HG03039 (cell line): ENCODE measurements around the gene LRRC15.

Experiments
- ATAC-seq: cut with Tn5 transposase; IDR thresholded peaks from one replicate; pipeline ENCODE4 v1.9.1; 2021; ENCODE audit warnings: mild to moderate bottlenecking, moderate library complexity; ENCODE audit not compliant: unreplicated experiment

LRRC15 gene

DNA sequence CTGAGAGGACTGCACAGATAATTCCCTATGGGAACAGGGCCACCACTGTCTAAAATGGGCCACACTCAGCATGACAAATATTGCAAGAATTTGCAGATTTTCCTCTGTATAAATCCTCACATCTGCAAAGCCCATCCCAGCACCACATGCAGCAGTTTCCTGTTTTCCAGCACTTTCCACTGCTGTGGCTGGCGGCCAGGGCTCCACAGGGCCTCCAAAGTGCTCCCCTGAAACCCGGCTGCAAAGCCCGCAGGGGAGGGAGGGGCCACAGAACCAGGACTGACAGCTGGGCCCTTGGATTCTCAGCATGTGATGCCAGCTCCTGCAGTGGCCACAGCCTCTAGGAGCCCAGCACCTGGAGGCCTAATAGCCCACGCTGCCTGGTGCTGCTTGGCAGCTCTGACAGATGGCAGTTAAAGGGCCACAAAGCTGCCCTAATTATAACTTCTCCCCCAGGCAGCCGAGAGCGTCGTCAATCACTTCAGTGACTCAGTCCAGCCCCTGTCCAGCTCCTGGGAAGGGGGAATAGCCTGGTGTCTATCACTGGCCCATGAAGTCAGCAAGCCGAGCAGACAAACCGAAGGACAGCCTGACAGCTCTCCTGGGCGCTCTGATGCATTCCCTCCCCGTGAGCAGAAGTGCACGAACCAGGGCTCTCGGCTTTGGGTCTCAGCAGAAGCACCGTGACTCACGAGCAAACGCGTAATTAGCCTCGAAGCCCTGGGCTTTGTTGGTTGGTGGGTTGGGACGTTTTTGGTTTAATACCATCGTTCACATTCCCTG, 4.7 kb downstream of the LRRC15 start:
- ATAC-seq: no peak

DNA sequence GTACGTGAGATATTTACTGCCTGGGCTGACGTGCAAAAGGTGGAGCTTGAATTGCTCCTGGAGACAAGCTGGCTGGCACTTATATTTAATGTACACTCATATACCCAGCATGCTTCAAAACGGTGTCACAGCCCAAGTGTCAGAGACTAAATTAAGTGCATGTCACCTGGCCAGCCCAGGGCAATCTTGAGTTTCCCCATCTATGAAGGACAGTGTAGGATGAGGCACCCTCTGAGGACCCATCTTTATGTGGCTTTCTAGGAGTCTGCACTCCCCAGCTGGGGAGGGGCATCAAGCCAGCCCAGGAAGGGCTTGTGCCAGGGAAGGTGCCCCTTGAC, 5.3 kb downstream of the LRRC15 start:
- ATAC-seq: no peak

- no peak for ATAC-seq
Observed at GRCh38 chr3:194360568-194360967, 9.0 kb downstream of the LRRC15 start.

- no peak for ATAC-seq
Observed at GRCh38 chr3:194357681-194358080, 11.9 kb downstream of the LRRC15 start.

- ATAC-seq: no peak
Observed at GRCh38 chr3:194355379-194355778, 14.2 kb downstream of the LRRC15 start.

GRCh38 chr3:194354315-194354714, 15.2 kb downstream of the LRRC15 start:
- no peak for ATAC-seq

DNA sequence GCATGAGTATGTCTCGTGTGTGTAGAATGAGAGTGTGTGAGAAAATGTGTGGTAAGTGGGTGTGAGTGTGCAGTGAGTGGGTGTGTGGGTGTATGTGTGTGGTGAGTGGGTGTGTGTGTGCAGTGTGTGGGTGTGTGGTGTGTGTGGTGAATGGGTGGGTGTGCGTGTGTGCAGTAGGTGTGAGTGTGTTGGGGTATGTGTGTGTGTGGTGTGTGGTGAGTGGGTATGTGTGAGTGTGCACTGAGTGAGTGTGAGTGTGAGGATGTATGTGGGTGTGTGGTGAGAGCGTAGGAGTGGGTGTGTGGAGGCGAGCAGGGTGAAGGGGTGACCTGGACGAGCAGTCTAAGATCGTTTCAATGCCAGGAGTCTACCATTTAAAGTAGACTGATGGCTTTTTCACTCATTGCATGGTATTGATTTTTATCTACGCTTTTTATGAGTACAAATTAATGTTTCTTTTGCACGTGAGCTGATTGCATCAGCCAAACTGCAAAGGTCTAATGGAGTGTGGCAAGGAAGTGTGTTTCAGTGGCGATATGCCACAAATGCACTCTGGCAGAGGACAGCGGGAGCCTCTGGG, 16.8 kb downstream of the LRRC15 start:
- ATAC-seq: no peak

DNA sequence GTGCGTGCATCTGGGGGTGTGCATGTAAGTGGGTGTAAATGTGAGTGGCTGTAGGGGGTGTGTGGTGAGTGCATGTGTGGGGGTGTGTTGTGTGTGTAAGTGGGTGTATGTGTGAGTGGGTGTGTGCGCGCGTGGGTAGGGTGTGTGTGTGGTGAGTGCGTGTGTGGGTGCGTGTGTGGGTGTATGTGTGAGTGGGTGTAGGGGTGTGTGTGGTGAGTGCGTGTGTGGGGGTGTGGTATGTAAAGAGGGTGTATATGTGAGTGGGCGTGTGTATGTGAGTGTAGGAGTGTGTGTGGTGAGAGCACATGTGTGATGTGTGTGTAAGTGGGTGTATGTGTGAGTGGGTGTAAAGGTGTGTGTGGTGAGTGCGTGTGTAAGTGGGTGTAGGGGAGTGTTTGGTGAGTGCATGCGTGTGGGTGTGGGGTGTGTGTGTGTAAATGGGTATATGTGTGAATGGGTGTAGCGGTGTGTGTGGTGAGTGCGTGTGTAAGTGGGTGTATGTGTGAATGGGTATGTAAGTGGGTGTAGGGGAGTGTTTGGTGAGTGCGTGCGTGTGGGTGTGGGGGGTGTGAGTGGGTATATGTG, 17.5 kb downstream of the LRRC15 start:
- ATAC-seq: no peak

- no peak for ATAC-seq
Observed at GRCh38 chr3:194351080-194351672, 18.4 kb downstream of the LRRC15 start, which contains the start of gene CPN2. CPN2 (minus strand) TSS chr3:194351328; CDS start chr3:194342702, 8,626 bp downstream.

DNA sequence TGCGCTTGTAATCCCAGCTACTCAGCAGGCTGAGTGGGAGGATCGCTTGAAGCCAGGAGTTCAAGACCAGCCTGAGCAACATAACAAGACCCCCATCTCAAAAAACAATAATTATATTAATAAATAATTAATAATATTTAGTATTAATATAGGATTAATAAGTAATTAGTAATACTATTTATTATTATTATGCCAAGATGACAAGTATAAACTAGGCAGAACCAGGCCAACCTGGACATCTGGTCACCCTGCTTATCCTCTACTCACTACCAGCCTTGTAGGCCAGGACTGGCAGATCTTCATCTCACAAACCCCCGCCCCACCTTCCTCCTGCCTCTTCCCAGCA, 18.8 kb downstream of the LRRC15 start:
- ATAC-seq: no peak

- no peak for ATAC-seq
Observed at GRCh38 chr3:194348354-194348753, 21.2 kb downstream of the LRRC15 start.

DNA sequence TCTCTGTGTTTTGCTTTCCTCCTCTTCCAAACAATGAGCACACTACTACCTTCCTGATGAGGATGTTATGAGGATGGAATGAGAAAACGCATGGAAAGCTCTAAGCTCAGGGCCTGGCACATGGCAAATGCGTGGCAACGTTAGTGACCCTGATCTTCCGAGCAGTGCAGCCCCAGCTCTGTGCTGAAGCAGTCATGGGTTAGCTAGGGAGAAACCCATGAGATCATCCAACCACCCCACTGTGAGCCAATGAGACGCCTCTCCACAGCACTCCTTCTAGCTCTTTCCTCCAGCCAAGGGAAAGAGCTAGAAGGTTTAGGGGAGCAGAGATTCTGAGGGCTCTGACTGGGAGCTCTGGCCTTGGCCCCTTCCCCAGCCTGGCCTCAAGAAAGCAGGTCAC, 22.9 kb downstream of the LRRC15 start:
- no peak for ATAC-seq

DNA sequence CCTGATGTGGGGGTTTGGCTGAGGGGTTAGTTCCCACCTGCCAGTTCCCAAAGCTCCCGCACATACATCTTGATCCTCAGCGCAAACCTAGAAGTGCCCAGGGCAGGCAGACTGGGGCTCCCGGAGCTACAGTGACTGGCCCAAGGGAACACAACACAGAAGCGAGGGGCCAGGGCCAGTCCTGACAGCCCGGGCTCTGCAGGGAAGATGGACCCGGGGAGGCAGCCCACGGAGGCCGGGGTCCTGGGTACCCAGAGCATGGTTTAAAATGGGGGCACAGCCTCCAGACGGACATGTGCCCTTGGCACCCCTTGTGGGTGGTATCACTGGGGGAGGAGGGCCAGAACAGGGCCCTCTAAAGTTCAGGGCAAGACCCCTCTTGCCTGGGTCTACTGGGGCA, 23.5 kb downstream of the LRRC15 start:
- no peak for ATAC-seq

DNA sequence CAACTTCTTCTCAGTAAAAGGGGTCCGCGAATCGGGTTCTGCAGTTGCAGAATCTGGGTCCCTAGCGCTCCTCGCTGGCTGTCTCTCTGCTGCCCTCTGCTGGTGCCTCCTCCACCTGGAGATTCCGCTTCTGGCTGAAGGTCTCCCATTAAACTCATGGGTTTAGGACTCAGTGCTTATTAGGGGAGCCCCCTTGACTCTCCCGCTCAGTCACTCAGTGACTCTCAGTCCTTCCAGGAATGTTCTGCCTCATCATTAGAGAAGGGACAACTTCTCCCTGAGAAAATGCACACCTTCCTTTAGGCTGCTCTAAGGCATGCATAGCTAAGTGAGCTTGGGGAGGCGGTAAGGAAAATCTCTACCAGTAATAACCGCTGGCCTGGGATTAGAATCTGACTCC, 25.5 kb downstream of the LRRC15 start:
- ATAC-seq: no peak

- ATAC-seq: no peak
Observed at GRCh38 chr3:194343561-194343893, 26.0 kb downstream of the LRRC15 start.

DNA sequence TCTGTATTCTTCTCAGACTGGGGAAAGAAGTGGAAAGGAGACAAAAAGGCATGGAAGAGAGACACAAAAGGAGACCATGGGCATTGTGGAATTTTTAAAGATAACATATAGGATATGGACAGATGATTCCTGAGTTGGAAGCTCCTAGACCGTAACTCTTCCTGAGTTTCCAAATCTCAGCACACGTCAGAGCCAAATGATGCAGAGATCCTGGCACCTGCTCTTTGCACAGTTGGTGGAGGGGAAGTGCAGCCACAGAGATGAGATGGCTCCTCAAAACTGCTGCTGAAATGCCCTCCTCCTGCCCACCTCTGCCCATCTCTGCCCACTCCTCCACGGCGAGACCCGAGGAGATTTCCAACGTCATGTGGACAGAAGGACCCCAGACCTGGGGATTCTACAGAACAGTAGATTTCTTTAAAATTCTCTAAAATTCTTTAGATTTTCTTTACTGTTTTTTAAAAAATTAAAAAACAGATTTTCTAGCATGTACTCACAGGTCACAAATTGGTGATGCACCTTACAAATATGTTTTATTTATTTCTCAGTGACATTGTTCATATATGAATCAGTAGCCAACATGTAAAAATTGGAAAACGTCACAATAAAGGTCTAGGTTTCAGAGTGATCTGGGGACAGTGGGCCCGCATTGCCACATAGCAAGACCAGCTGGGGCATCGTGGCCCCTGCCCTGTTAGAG, 26.5 kb downstream of the LRRC15 start:
- ATAC-seq: no peak

DNA sequence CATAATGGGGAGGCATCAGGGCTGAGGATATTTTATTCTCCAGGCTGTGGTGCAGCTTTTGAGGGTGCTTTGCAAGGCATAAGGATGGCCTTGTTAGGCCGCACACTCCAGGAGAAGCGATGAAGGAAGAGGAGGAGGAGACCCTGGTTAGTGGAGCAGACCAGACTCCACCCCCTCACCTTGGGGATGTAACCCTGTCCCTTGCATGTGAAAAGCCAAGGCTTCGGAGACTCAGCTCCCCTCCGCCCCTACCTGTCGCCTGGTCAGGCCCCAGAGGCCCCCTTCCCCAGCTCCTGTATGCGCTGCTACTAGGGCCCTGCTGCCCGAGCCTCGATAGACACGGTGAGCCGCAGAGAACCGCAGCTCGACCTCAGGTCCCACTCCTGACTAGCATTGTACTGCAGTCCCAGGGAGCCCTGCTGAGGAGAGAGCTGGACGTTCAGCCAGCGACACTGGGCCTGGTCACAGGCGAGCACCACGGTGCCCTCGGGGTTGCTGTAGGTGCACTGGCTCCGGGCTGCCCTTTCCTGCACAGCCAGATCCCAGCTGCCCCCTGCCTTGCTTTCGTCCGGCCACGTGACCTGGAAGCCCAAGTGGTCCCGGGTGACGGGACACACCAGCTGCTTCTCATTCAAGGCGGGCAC, 28.7 kb downstream of the LRRC15 start:
- ATAC-seq: no peak

GRCh38 chr3:194339840-194340239, 29.7 kb downstream of the LRRC15 start:
- ATAC-seq: no peak

GRCh38 chr3:194339356-194339755, 30.2 kb downstream of the LRRC15 start:
- ATAC-seq: no peak

- ATAC-seq: no peak
Observed at GRCh38 chr3:194337965-194338753, 31.4 kb downstream of the LRRC15 start.
